ENCODE measurements around the gene TUFT1. TPM values are rescaled to one million over a fixed set of nuclear protein-coding genes. Genes with fewer than 3 reads are reported as not detected.

TUFT1 gene
- total RNA-seq, 1 experiment from 2014 or later: 31.4 TPM

- peak overlapping the region; percentile 76 for H3K4me3 Mint-ChIP-seq (ENCODE audit: low read depth, unreplicated experiment)
- no peak for DNase-seq
- H3K27me3 Mint-ChIP-seq (ENCODE audit: unreplicated experiment): no peaks in the 10 kb centered on the region
- H3K4me1 Mint-ChIP-seq (ENCODE audit: low read depth, unreplicated experiment): peaks cover 48% of the 10 kb centered on the region
- no peak for TF ChIP-seq CTCF (IDR thresholded peaks at IDR 0.05; ENCODE audit: unreplicated experiment)
- H3K36me3 Mint-ChIP-seq (ENCODE audit: insufficient read depth, unreplicated experiment): peaks cover 60% of the 10 kb centered on the region
- peak overlapping the region; percentile 87 for H3K27ac Mint-ChIP-seq (ENCODE audit: unreplicated experiment)
- CTCF ChIA-PET: interaction anchor here (0.6 to 1.2 kb wide), 7 partner anchors 10 to 210 kb away, joined by 4 to 8 read pairs (median 5); no protein-coding TSS in a partner anchor
- intact Hi-C loops (cut with micrococcal nuclease; ENCODE audit: unreplicated experiment): loop anchor here (2.0 to 5.0 kb wide), 2 partner anchors 38 to 313 kb away; partner anchors contain the start of gene PIP5K1A
- H3K9me3 Mint-ChIP-seq (ENCODE audit: low read depth, unreplicated experiment): no peaks in the 10 kb centered on the region
- TSS peak; percentile 13 for BruUV-seq (replicated peaks)
Observed at GRCh38 chr1:151510614-151510956, 29.5 kb upstream of the TUFT1 start.

GRCh38 chr1:151510957-151511635 is 29.0 kb upstream of the TUFT1 start, which contains the start of gene CGN:
CGN (plus strand) TSS chr1:151511387; CDS start chr1:151518520, 7,133 bp downstream.
- Mint-ChIP-seq H3K27me3 (ENCODE audit: unreplicated experiment) (no peaks in the 10 kb centered on the region), H3K9me3 (ENCODE audit: low read depth, unreplicated experiment) (no peaks in the 10 kb centered on the region), H3K4me3 (ENCODE audit: low read depth, unreplicated experiment) (peak within 1 kb of the TSS; percentile 76), H3K4me1 (ENCODE audit: low read depth, unreplicated experiment) (peaks cover 48% of the 10 kb centered on the region), H3K36me3 (ENCODE audit: insufficient read depth, unreplicated experiment) (peaks cover 65% of the 10 kb centered on the region), H3K27ac (ENCODE audit: unreplicated experiment) (peak within 1 kb of the TSS; percentile 87)
- intact Hi-C loops (cut with micrococcal nuclease; ENCODE audit: unreplicated experiment): loop anchor here (2.0 to 5.0 kb wide), 2 partner anchors 38 to 314 kb away; partner anchors contain the start of gene PIP5K1A
- TF ChIP-seq CTCF (IDR thresholded peaks at IDR 0.05; ENCODE audit: unreplicated experiment): no peak
- BruUV-seq (replicated peaks): no TSS peak
- CTCF ChIA-PET: interaction anchor here (0.7 to 1.3 kb wide), 7 partner anchors 9 to 210 kb away, joined by 3 to 8 read pairs (median 4); no protein-coding TSS in a partner anchor
- DNase-seq: peak; percentile 98

DNA sequence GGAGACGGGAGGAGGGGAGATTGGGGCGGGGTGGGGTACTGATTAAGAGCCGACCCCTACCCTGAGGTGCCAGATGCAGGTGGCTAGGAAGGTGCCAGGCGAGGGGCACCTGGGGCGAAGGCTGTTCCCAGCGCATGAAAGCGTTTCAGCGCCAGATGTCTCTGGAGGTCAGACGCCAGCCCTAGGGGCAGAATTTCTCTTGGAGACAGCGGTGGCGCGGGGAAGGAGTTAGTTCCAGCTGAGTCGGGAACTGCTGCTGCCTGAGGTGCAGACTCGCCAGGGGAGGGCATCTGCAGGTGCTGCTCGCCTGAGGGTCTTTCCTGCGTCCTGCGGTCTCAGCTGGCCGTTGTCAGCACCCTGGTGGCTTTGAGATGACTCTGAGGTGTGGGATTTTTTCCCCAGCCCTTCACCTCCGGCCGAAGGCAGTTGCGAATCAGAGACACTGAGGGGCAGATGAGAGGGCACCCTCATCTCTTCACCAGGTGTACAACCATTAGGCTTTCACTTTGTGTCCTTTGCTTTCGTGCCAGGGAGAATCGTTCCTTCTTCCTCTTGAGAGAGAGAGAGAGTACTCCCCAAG is 28.4 kb upstream of the TUFT1 start:
- H3K9me3 Mint-ChIP-seq (ENCODE audit: low read depth, unreplicated experiment): no peaks in the 10 kb centered on the region
- CTCF ChIA-PET: interaction anchor here (0.7 to 1.3 kb wide), 7 partner anchors 9 to 211 kb away, joined by 3 to 8 read pairs (median 4); no protein-coding TSS in a partner anchor
- peak; percentile 62 for DNase-seq
- H3K27ac Mint-ChIP-seq (ENCODE audit: unreplicated experiment): peak overlapping the region; percentile 87
- H3K27me3 Mint-ChIP-seq (ENCODE audit: unreplicated experiment): no peaks in the 10 kb centered on the region
- peaks cover 68% of the 10 kb centered on the region for H3K36me3 Mint-ChIP-seq (ENCODE audit: insufficient read depth, unreplicated experiment)
- H3K4me1 Mint-ChIP-seq (ENCODE audit: low read depth, unreplicated experiment): peaks cover 46% of the 10 kb centered on the region
- no TSS peak for BruUV-seq (replicated peaks)
- peak overlapping the region; percentile 76 for H3K4me3 Mint-ChIP-seq (ENCODE audit: low read depth, unreplicated experiment)
- intact Hi-C loops (cut with micrococcal nuclease; ENCODE audit: unreplicated experiment): loop anchor here (2.0 to 5.0 kb wide), 2 partner anchors 39 to 314 kb away; partner anchors contain the start of gene PIP5K1A
- TF ChIP-seq CTCF (IDR thresholded peaks at IDR 0.05; ENCODE audit: unreplicated experiment): no peak

- peaks cover 72% of the 10 kb centered on the region for H3K36me3 Mint-ChIP-seq (ENCODE audit: insufficient read depth, unreplicated experiment)
- BruUV-seq (replicated peaks): TSS peak; percentile 29
- H3K9me3 Mint-ChIP-seq (ENCODE audit: low read depth, unreplicated experiment): no peaks in the 10 kb centered on the region
- H3K27ac Mint-ChIP-seq (ENCODE audit: unreplicated experiment): peak overlapping the region; percentile 87
- H3K4me3 Mint-ChIP-seq (ENCODE audit: low read depth, unreplicated experiment): peak overlapping the region; percentile 76
- TF ChIP-seq CTCF (IDR thresholded peaks at IDR 0.05; ENCODE audit: unreplicated experiment): no peak
- H3K4me1 Mint-ChIP-seq (ENCODE audit: low read depth, unreplicated experiment): peaks cover 46% of the 10 kb centered on the region
- DNase-seq: no peak
- intact Hi-C loops (cut with micrococcal nuclease; ENCODE audit: unreplicated experiment): loop anchor here (5.0 kb wide), 1 partner anchor 315 kb away; the partner anchor contains the start of gene PIP5K1A
- no peaks in the 10 kb centered on the region for H3K27me3 Mint-ChIP-seq (ENCODE audit: unreplicated experiment)
- CTCF ChIA-PET: interaction anchor here (1.3 to 2.2 kb wide), 2 partner anchors 18 to 27 kb away, joined by 3 to 7 read pairs; partner anchors contain the start of gene TUFT1
Observed at GRCh38 chr1:151512326-151512725, 27.8 kb upstream of the TUFT1 start.
